HepG2 (cell line): ENCODE data around the gene TOR1B. TPM values are rescaled to one million over a fixed set of nuclear protein-coding genes. Genes with fewer than 3 reads are reported as not detected.

Experiments
- AKNA ChIP-seq: sonication (generic); formaldehyde crosslinking; IDR thresholded peaks from 2 replicates; pipeline ENCODE4 v1.4.0; 2020; ENCODE audit warnings: missing genetic modification reagents, borderline replicate concordance
- ARID4A ChIP-seq: sonication (generic); formaldehyde crosslinking; IDR thresholded peaks from 2 replicates; pipeline ENCODE4 v1.5.0; 2020; ENCODE audit warnings: mild to moderate bottlenecking, missing genetic modification reagents, borderline replicate concordance
- FOSL2 ChIP-seq: sonication (generic); formaldehyde crosslinking; IDR thresholded peaks from 2 replicates; pipeline ENCODE4 v1.4.0; 2020; ENCODE audit warnings: missing genetic modification reagents
- GFI1 ChIP-seq: sonication (generic); formaldehyde crosslinking; IDR thresholded peaks from 2 replicates; pipeline ENCODE4 v1.5.0; 2020; ENCODE audit warnings: missing genetic modification reagents, mild to moderate bottlenecking, borderline replicate concordance
- HNF4A ChIP-seq: sonication (generic); formaldehyde crosslinking; IDR thresholded peaks from 2 replicates; pipeline ENCODE4 v1.4.0; 2020; ENCODE audit warnings: missing genetic modification reagents
- KLF16 ChIP-seq, 2 experiments: sonication (generic) in 1 of 2; formaldehyde crosslinking in 1 of 2; IDR thresholded peaks; 2 replicates each; pipeline versions ENCODE4 v1.6.1 to v1.8.0; 2016 to 2023; ENCODE audit warnings: missing genetic modification reagents in 2 of 2, missing compliant biosample characterization in 1 of 2
- SAP130 ChIP-seq: IDR thresholded peaks from 2 replicates; pipeline ENCODE4 v1.6.1; 2016; ENCODE audit warnings: low read depth
- SKI ChIP-seq: fragments of 450-650 bp; IDR thresholded peaks from one replicate; pipeline ENCODE4 v1.6.1; 2018; ENCODE audit warnings: mild to moderate bottlenecking; ENCODE audit not compliant: partially characterized antibody
- SNRNP70 ChIP-seq: fragments of 200-400 bp; formaldehyde crosslinking; IDR thresholded peaks from 2 replicates; pipeline ENCODE4 v1.6.1; 2017; ENCODE audit warnings: mild to moderate bottlenecking, low read depth, low read length, moderate library complexity
- SP140L ChIP-seq: sonication (generic); formaldehyde crosslinking; IDR thresholded peaks from 2 replicates; pipeline ENCODE4 v1.4.0; 2020; ENCODE audit warnings: missing genetic modification reagents, borderline replicate concordance
- ZNF18 ChIP-seq: sonication (generic); formaldehyde crosslinking; IDR thresholded peaks from 2 replicates; pipeline ENCODE4 v1.8.0; 2022; ENCODE audit warnings: mild to moderate bottlenecking, missing genetic modification reagents; ENCODE audit not compliant: insufficient replicate concordance
- ZNF512B ChIP-seq: sonication (generic); formaldehyde crosslinking; IDR thresholded peaks from 2 replicates; pipeline ENCODE4 v1.5.1; 2020; ENCODE audit warnings: missing genetic modification reagents, mild to moderate bottlenecking, borderline replicate concordance
- ZNF556 ChIP-seq: sonication (generic); formaldehyde crosslinking; IDR thresholded peaks from 2 replicates; pipeline ENCODE4 v1.4.0; 2020; ENCODE audit warnings: mild to moderate bottlenecking, missing genetic modification reagents, borderline replicate concordance
- ZNF629 ChIP-seq: sonication (generic); formaldehyde crosslinking; conservative IDR thresholded peaks from 2 replicates; pipeline ENCODE4 v1.5.0; 2020; ENCODE audit warnings: missing genetic modification reagents
- polyA plus RNA-seq, 8 experiments: library from polyadenylated mRNA; depleted of rRNA in 3 of 8; stranded (reverse) in 7 of 8; unstranded in 1 of 8; fragments of >200 nt; fragmentation: Illumina TruSeq in 4 of 8; extraction: Trizol in 4 of 8; gene quantifications; 2 replicates each; pipeline versions ENCODE4 v1.2.1 to v1.2.3, GENCODE V29; 2011 to 2016; ENCODE audit warnings: low read depth in 4 of 8, missing spikeins in 1 of 8, mixed read lengths in 1 of 8; ENCODE audit not compliant: insufficient read depth in 1 of 8
- total RNA-seq, 5 experiments: library from RNA; depleted of rRNA; stranded (reverse); fragments of >200 nt; fragmentation: Illumina TruSeq; extraction: Trizol; gene quantifications; 2 replicates each; pipeline ENCODE4 v1.2.3, GENCODE V29; 2016; ENCODE audit warnings: low read depth in 1 of 5

Gene TOR1B
- total and polyA plus RNA-seq, 2 of the 13 experiments (the other 11 are each of a cell fraction or from before 2014, with no cell fraction given) = 18.1 to 21.3 TPM

- TF ChIP-seq ARID4A (CRISPR knock-in tag) (no peak), ZNF512B (CRISPR knock-in tag) (no peak), SAP130 (CRISPR knock-in tag) (peak; percentile 46; the same call in 1 of the 2 replicates), FOSL2 (peak; percentile 47), ZNF629 (peak; percentile 75), AKNA (CRISPR knock-in tag) (no peak), KLF16 (CRISPR knock-in tag; IDR thresholded peaks at IDR 0.05) (0 out of 4 replicates have a peak, but pooled peaks of 1 of the 2 experiments have one; percentile 26), ZNF556 (CRISPR knock-in tag) (no peak), SNRNP70 (no peak), HNF4A (CRISPR knock-in tag) (no peak), GFI1 (no peak), ZNF18 (CRISPR knock-in tag) (no peak), SP140L (CRISPR knock-in tag) (no peak), SKI (peak; percentile 31)
Measured at GRCh38 chr9:129773262-129774048, 29.5 kb upstream of the TOR1B start (continued).
